Fibroblast of skin of scalp (primary cell): Measurements from ENCODE around the gene ST6GALNAC3.
"Not testable (repeated sequence)": the region's sequence is repeated elsewhere in the genome, so short reads cannot be mapped to it uniquely, and the experiment has no call there.

Source experiments
- DNase-seq: peaks from one replicate; pipeline ENCODE4 v3.0.0-alpha.2; 2013

ST6GALNAC3 gene

DNA sequence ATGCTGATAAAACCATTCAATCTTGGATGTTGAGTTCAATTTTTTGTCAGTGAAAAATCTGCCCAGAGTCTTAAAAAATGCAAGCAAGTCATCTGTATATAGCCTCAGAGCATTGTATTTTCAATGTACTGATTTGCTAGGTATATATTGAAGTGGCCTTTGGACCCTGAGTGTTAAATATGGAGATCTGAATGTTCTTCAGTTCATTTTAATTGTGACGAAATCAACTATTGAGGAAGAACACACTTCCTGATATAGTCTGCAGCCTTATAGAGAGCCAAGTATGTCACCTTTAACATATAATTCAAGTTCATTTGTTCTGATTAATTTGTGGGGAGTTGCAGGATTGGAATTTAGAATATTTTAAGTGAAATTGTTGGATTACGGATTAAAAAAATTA lies 128.1 kb downstream of the ST6GALNAC3 start:
- DNase-seq: no peak

DNA sequence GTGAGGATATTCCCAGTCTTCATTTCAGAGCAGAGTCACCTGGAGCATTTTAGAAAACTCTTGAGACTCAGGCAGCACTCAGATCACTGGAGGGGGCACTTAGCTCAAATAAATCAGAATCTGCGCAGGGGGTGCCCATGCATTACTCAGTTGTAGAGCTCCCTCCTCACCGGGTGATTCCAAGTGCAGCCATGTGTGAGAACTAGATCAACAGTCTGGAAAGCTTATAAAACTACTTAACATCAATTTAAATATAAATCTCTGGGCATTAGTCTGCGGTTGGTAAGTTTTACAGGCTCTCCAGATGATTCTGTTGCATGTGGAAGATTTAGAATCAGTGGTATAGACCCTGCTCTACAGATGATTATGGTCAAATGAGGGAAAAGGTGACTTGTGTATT lies 128.6 kb downstream of the ST6GALNAC3 start:
- no peak for DNase-seq

GRCh38 chr1:76209238-76209637 lies 134.7 kb downstream of the ST6GALNAC3 start:
- DNase-seq: no peak

DNA sequence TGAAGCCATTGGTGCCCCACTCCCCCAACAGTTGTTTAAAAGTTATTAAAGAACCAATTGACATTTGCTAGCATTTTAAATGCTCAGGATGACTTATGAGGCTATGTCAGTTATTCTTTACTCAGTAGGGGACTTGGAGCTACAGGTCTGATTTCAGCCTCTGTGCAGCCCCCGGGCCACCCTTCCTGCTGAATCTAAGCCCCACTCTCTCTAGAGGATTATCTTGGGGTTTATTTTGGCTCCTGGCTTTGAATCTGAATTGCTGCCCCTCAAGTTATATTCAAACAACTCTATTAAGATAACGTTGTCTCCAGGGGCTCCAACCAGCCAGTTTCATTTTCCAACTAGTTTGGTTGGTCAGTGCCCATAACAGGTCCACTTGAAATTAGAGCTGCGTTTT lies 135.1 kb downstream of the ST6GALNAC3 start:
- DNase-seq: no peak

DNA sequence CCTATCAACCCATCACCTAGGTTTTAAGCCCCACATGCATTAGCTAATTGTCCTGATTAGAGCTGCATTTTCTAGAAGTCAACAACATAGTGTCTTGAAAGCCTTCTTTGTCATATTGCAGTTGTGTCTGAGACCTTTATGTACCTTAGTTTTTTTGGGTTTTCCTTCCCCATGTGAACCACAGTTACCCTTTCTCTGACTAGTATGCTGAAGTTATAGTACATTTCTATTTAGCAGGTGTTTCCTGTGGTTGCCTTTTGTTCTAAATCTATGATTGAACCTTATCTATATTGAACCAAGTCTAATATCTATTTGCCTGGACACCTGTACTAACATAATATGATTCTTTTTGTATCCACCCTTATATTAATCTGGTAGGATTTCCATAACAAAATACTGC lies 135.6 kb downstream of the ST6GALNAC3 start:
- no peak for DNase-seq

DNA sequence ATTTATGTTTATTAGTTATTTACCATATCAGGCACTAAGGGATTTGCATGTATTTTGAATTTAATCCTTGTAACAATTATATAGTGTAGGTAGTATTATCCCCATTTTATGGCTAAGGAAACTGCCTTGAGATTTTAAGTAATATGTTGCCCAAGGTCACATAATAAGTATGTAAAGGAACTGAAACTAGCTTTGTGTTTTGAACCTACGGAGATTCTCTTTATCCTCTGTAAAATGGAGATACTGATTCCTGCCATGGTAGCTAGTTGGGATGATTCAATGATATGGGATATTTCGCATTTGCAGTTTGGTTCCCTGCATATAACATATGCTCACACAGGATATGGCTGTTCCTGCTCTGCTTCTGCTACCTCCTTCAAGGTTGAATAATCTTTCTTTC lies 144.3 kb downstream of the ST6GALNAC3 start:
- DNase-seq: no peak

DNA sequence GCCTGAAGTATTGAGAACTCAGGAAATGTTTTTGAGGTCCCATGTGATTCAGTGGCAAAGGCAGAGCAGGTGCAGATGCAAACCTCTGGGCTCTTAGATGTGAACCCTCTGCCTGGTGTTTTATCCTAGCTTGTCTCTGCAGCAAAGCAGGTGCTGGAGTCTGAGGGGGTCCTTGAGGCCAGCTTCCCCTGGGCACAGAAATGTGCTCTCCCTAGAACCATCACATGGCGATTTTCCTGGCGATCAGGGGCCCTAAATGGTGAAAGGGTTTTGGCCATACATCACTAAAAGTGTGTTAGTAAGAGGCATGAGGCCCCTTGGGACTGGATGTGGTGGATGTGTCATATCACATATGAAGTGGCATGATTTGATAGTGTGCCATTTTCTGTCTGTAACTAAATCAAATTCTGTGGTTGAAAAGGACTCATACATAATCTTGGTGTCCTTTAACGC lies 144.8 kb downstream of the ST6GALNAC3 start:
- DNase-seq: peak; percentile 34

DNA sequence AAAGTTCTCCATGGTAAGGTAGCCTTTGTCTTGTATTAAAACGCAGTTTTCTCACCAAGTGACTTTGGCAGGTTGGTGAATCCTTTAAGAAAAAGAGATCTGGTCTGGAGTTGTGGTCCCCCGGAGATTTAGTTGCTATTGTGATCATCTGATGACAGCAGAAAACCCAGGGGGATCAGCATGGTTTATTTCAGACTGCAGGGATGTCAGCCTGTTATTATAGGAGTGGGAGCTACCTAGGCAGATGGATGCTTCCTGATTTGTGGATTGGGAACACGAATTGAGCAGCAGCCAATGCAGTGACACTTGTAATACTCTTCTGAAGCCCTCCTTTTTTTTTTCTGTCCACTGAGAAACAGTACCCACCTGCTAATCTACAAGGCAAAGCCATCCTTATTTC lies 150.2 kb downstream of the ST6GALNAC3 start:
- no peak for DNase-seq

- DNase-seq: no peak
Observed at GRCh38 chr1:76225526-76225925, 151.0 kb downstream of the ST6GALNAC3 start.

- no peak for DNase-seq
Observed at GRCh38 chr1:76227621-76228020, 153.1 kb downstream of the ST6GALNAC3 start.

DNA sequence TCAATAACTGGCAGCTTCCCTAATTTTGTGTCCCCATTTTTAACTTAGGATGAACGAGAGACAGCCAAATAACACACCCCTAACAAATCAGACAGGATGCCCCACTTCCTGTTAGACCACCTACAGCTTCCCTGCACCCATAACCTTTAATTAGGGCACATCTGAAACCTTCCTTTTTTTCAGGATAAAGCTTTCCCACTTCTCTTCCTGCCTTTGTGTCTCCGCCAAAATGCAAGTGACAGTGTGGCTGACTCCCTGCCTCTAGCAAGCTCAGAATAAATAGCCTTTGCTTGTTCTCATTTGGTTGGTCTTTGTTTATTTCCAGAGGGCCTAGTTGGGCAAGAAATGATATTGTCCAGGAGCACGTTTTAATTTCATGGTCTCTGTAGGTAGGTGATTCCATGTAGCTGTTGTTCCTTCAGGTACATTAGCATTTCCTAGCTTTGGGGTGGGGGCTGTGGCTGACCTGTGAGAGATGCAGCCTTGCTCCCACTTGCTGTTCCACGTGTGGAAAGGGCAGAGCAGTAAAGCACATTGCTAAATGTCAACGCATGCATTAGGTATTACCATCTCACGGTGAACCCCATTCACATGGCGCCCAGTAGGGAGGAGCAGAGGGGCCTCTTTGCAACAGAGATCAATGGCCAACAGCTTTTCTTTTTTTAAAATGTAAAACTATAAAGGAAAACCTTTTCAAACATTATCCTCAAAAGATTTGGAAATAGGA lies 154.9 kb downstream of the ST6GALNAC3 start:
- no peak for DNase-seq

DNA sequence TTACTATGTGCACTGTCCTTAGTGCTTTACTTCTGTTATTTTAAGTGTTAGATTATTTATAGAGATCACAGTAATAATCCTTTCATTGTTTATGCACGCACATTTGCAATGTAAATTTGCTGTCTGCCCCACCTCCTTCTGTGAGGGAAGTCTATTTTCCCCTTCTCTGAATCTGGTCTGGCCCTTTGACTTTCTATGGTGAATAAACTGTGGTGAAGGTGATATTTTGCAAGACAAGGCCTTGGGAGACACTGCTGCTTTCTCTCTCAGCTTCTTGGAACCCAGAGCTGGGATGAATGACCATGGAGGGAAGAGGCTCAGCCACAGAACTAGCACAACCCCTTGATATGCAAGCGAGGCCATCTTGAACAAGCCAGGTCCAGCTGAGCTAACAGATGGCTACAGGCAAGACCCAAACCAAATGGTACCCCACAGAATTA lies 156.3 kb downstream of the ST6GALNAC3 start:
- DNase-seq: no peak

DNA sequence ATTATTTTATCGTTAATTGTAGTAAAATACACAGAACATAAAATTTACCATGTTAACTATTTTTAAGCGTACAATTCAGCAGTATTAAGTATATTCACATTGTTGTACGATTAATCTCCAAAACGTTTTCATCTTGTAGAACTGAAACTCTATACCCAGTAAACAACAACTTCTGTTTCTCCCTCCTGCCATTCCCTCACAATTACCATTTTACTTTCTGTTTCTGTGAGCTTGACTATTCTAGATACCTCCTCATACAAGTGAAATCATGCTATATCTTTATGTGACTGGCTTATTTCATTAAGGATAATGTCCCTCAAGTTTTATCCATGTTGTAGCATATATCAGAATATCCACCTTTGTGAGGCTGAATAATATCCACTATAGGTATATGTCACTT lies 156.8 kb downstream of the ST6GALNAC3 start:
- no peak for DNase-seq

GRCh38 chr1:76232666-76233065 lies 158.1 kb downstream of the ST6GALNAC3 start:
- DNase-seq: no peak

- no peak for DNase-seq
Observed at GRCh38 chr1:76234061-76234460, 159.5 kb downstream of the ST6GALNAC3 start.

GRCh38 chr1:76237211-76237610 lies 162.7 kb downstream of the ST6GALNAC3 start:
- no peak for DNase-seq

DNA sequence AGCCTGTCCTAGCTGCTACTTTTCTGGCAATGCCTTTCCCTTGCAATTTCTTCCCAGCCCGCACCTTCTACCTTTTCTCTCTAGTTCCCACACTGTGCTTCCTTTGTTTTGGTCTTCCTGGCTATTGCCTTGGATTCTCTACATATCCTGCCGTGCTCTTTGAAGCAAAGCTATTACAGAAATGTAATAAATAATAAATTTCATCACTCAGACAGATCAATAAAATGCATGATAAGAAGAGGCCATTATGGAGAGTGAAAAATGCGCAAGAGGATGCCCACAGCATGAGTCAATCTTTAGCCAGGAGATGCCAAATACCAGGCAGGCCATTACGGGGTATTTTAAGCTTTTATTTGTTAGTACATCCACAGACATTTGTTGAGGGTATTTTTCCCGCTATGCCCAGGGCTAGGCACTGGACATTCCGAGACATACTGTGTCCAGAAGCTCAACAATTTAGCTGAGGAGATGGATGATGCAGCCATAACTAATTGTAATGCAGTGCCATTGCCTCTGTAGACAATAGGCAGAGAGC lies 163.6 kb downstream of the ST6GALNAC3 start:
- DNase-seq: peak; percentile 43

- DNase-seq: no peak
Observed at GRCh38 chr1:76239470-76239918, 164.9 kb downstream of the ST6GALNAC3 start.

- no peak for DNase-seq
Observed at GRCh38 chr1:76240316-76240715, 165.8 kb downstream of the ST6GALNAC3 start.

- not testable (repeated sequence) for DNase-seq
Observed at GRCh38 chr1:76242587-76242986, 168.0 kb downstream of the ST6GALNAC3 start.

GRCh38 chr1:76247261-76247852 lies 172.8 kb downstream of the ST6GALNAC3 start:
- DNase-seq: no peak

DNA sequence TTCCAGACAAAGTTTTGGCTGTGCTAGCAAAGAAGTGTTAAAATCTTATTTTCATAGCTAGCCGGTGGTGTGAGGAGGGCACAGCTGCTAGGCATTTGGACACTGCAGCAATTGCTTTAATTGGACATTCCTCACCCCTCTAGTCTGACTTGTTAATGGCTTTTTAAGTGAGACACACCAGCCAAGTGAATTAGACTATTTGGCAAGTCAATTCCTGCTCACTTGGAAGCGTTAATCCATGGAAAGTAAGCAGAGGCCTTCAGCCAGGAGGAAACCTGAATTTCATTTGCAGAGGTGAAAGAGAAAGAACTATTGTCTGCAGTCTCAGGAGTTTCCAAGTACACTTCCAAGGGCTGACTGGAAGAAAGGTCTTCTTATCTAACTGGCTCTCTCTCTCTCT lies 175.7 kb downstream of the ST6GALNAC3 start:
- no peak for DNase-seq

- no peak for DNase-seq
Observed at GRCh38 chr1:76252431-76252830, 177.9 kb downstream of the ST6GALNAC3 start.
